WTC11 (cell line): ENCODE measurements around the gene LITAFD. TPM values are rescaled to one million over a fixed set of nuclear protein-coding genes. Genes with fewer than 3 reads are reported as not detected.

ENCODE experiments used
- ATAC-seq: fragments of 200-7000 bp; cut with Tn5 transposase; 2 replicates; pipeline ENCODE4 v1.10.0; 2021; ENCODE audit warnings: mild to moderate bottlenecking, moderate library complexity
- CTCF ChIA-PET: fragments of 300-600 bp; sonication (Branson Sonifier 250); formaldehyde crosslinking; loops from one replicate; lab custom pipeline; 2021; ENCODE audit warnings: antibody characterized with exemption; lab: Charles Lee
- POLR2A ChIA-PET: fragments of 350-600 bp; sonication (Branson Sonifier 250); formaldehyde crosslinking; loops from one replicate; lab custom pipeline; 2021; ENCODE audit warnings: antibody characterized with exemption; lab: Charles Lee
- DNase-seq: peaks from one replicate; pipeline ENCODE4 v3.0.0; 2021; ENCODE audit warnings: low spot score
- H3K27ac Mint-ChIP-seq: 2 replicates; pipeline ENCODE4 v1.8.0; 2021; ENCODE audit warnings: mixed read lengths
- H3K27me3 Mint-ChIP-seq: 2 replicates; pipeline ENCODE4 v1.8.0; 2021; ENCODE audit warnings: low read depth, mild to moderate bottlenecking, moderate library complexity, mixed read lengths
- H3K36me3 Mint-ChIP-seq: 2 replicates; pipeline ENCODE4 v1.8.0; 2021; ENCODE audit warnings: mixed read lengths
- H3K4me1 Mint-ChIP-seq: 2 replicates; pipeline ENCODE4 v1.8.0; 2022; ENCODE audit warnings: mixed read lengths
- H3K4me3 Mint-ChIP-seq: 2 replicates; pipeline ENCODE4 v1.8.0; 2021; ENCODE audit warnings: mild to moderate bottlenecking, moderate library complexity, mixed read lengths
- H3K9me3 Mint-ChIP-seq: 2 replicates; pipeline ENCODE4 v1.8.0; 2021; ENCODE audit warnings: mixed read lengths
- EMX1 ChIP-seq: fragments of 250-450 bp; sonication (Bioruptor Pico); IDR thresholded peaks from 2 replicates; pipeline ENCODE4 v1.8.0; 2021; ENCODE audit warnings: mild to moderate bottlenecking
- HMGA2 ChIP-seq: fragments of 250-450 bp; sonication (Bioruptor Pico); IDR thresholded peaks from 2 replicates; pipeline ENCODE4 v1.4.0; 2021; ENCODE audit warnings: mild to moderate bottlenecking, moderate library complexity
- NR3C1 ChIP-seq: sonication (generic); formaldehyde crosslinking; conservative IDR thresholded peaks from 2 replicates; pipeline ENCODE4 v1.8.1; 2023; ENCODE audit warnings: low read depth, mild to moderate bottlenecking, missing genetic modification reagents
- RELA ChIP-seq: sonication (generic); formaldehyde crosslinking; IDR thresholded peaks from 2 replicates; pipeline ENCODE4 v1.8.1; 2022; ENCODE audit warnings: missing genetic modification reagents, mild to moderate bottlenecking, borderline replicate concordance
- TEAD1 ChIP-seq: sonication (generic); formaldehyde crosslinking; IDR thresholded peaks from 2 replicates; pipeline ENCODE4 v1.8.0; 2022; ENCODE audit warnings: mild to moderate bottlenecking, missing genetic modification reagents
- TEAD4 ChIP-seq: sonication (generic); formaldehyde crosslinking; IDR thresholded peaks from 2 replicates; pipeline ENCODE4 v1.8.0; 2022; ENCODE audit warnings: mild to moderate bottlenecking, missing genetic modification reagents
- ZBTB21 ChIP-seq: sonication (generic); formaldehyde crosslinking; IDR thresholded peaks from 2 replicates; pipeline ENCODE4 v1.8.1; 2023; ENCODE audit warnings: mild to moderate bottlenecking, missing genetic modification reagents, borderline replicate concordance
- ZNF121 ChIP-seq: sonication (generic); formaldehyde crosslinking; IDR thresholded peaks from 2 replicates; pipeline ENCODE4 v1.8.0; 2023; ENCODE audit warnings: missing genetic modification reagents
- ZNF263 ChIP-seq: sonication (generic); formaldehyde crosslinking; IDR thresholded peaks from 2 replicates; pipeline ENCODE4 v1.8.1; 2022; ENCODE audit warnings: low read depth, mild to moderate bottlenecking, moderate library complexity, missing genetic modification reagents
- ZNF671 ChIP-seq: fragments of 250-450 bp; sonication (Bioruptor Pico); IDR thresholded peaks from 2 replicates; pipeline ENCODE4 v1.8.0; 2021; ENCODE audit warnings: mild to moderate bottlenecking
- total RNA-seq: library from RNA; stranded (reverse); gene quantifications from 3 replicates; pipeline ENCODE4 v1.2.3, GENCODE V29; 2021
- TF ChIP-seq, protein P1 (sequence below): sonication (generic); formaldehyde crosslinking; IDR thresholded peaks from 2 replicates; pipeline ENCODE4 v1.8.0; 2023; ENCODE audit warnings: mild to moderate bottlenecking, missing genetic modification reagents
- TF ChIP-seq, protein P2 (sequence below): sonication (generic); formaldehyde crosslinking; conservative IDR thresholded peaks from 2 replicates; pipeline ENCODE4 v1.8.1; 2023; ENCODE audit warnings: mild to moderate bottlenecking, low read depth, missing genetic modification reagents, moderate library complexity
- TF ChIP-seq, protein P3 (sequence below): fragments of 250-450 bp; sonication (Bioruptor Pico); IDR thresholded peaks from 2 replicates; pipeline ENCODE4 v1.8.0; 2021; ENCODE audit warnings: mild to moderate bottlenecking
- TF ChIP-seq, protein P4 (sequence below): fragments of 250-450 bp; sonication (Bioruptor Pico); IDR thresholded peaks from 2 replicates; pipeline ENCODE4 v1.9.0; 2021; ENCODE audit warnings: moderate library complexity, mild to moderate bottlenecking, inconsistent platforms, borderline replicate concordance
- TF ChIP-seq, protein P5 (sequence below): sonication (generic); formaldehyde crosslinking; IDR thresholded peaks from 2 replicates; pipeline ENCODE4 v1.8.1; 2023; ENCODE audit warnings: mild to moderate bottlenecking, missing genetic modification reagents
- TF ChIP-seq, protein P6 (sequence below): sonication (generic); formaldehyde crosslinking; IDR thresholded peaks from 2 replicates; pipeline ENCODE4 v1.8.1; 2022; ENCODE audit warnings: mild to moderate bottlenecking, missing genetic modification reagents, moderate library complexity, borderline replicate concordance
- TF ChIP-seq, protein P7 (sequence below): fragments of 250-450 bp; sonication (Bioruptor Pico); IDR thresholded peaks from 2 replicates; pipeline ENCODE4 v1.9.0; 2021; ENCODE audit warnings: mild to moderate bottlenecking

LITAFD gene
- total RNA-seq, 1 experiment from 2014 or later = not detected

DNA sequence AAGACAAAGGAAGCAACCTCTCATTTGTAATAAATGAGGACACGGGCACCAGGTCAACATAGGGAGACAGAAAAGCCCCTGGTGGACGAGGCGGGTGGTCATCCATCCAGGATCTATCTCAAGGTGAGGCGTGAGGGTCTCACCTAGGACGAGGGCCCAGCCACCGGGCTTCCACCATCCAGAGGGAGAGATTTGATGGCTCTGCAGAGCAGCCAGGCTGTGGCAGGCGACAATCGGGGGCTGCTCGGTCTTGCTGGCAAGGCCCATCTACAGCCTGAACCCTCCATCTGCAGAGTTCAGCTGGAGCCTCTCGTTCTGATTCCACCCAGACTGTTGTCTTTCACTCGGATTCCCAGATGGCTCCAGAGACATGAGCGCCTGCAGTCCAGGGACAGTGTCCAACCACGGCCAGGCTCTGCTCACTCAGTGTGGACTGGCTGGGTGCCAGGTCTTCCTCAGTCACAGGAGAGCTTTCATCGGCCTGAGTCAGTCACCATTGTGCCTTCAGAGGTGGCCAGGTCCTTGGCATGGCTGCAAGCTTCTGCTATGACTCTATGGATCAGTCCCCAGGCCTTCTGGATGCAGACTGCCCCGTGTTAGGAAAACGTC is 5.9 kb downstream of the LITAFD start:
- POLR2A ChIA-PET = interaction anchor here (0.6 kb wide), 1 partner anchor 161 kb away, joined by 3 read pairs; no protein-coding TSS in a partner anchor
- CTCF ChIA-PET = interaction anchor here (0.8 to 5.2 kb wide), 5 partner anchors 8 to 125 kb away, joined by 4 to 36 read pairs (median 5); partner anchors contain the start of gene CARHSP1
- Mint-ChIP-seq H3K27me3 (no peaks in the 10 kb centered on the region; the same call in 1 of the 2 replicates), H3K27ac (no peak overlapping the region), H3K36me3 (peaks cover 29% of the 10 kb centered on the region), H3K9me3 (no peaks in the 10 kb centered on the region), H3K4me1 (peaks cover 15% of the 10 kb centered on the region), H3K4me3 (no peak overlapping the region)
- no peak for DNase-seq
- ATAC-seq = no peak
- TF ChIP-seq ZNF671 (CRISPR knock-in tag) (no peak), RELA (CRISPR knock-in tag) (no peak), ZNF263 (no peak), HMGA2 (CRISPR knock-in tag) (no peak), NR3C1 (CRISPR knock-in tag) (no peak), ZNF121 (CRISPR knock-in tag) (no peak), TEAD1 (CRISPR knock-in tag) (no peak)
- TF ChIP-seq, protein P1, sequence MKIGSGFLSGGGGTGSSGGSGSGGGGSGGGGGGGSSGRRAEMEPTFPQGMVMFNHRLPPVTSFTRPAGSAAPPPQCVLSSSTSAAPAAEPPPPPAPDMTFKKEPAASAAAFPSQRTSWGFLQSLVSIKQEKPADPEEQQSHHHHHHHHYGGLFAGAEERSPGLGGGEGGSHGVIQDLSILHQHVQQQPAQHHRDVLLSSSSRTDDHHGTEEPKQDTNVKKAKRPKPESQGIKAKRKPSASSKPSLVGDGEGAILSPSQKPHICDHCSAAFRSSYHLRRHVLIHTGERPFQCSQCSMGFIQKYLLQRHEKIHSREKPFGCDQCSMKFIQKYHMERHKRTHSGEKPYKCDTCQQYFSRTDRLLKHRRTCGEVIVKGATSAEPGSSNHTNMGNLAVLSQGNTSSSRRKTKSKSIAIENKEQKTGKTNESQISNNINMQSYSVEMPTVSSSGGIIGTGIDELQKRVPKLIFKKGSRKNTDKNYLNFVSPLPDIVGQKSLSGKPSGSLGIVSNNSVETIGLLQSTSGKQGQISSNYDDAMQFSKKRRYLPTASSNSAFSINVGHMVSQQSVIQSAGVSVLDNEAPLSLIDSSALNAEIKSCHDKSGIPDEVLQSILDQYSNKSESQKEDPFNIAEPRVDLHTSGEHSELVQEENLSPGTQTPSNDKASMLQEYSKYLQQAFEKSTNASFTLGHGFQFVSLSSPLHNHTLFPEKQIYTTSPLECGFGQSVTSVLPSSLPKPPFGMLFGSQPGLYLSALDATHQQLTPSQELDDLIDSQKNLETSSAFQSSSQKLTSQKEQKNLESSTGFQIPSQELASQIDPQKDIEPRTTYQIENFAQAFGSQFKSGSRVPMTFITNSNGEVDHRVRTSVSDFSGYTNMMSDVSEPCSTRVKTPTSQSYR (CRISPR knock-in tag) = no peak
- TF ChIP-seq, protein P2, sequence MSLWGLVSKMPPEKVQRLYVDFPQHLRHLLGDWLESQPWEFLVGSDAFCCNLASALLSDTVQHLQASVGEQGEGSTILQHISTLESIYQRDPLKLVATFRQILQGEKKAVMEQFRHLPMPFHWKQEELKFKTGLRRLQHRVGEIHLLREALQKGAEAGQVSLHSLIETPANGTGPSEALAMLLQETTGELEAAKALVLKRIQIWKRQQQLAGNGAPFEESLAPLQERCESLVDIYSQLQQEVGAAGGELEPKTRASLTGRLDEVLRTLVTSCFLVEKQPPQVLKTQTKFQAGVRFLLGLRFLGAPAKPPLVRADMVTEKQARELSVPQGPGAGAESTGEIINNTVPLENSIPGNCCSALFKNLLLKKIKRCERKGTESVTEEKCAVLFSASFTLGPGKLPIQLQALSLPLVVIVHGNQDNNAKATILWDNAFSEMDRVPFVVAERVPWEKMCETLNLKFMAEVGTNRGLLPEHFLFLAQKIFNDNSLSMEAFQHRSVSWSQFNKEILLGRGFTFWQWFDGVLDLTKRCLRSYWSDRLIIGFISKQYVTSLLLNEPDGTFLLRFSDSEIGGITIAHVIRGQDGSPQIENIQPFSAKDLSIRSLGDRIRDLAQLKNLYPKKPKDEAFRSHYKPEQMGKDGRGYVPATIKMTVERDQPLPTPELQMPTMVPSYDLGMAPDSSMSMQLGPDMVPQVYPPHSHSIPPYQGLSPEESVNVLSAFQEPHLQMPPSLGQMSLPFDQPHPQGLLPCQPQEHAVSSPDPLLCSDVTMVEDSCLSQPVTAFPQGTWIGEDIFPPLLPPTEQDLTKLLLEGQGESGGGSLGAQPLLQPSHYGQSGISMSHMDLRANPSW (CRISPR knock-in tag) = no peak
- TF ChIP-seq, protein P3, sequence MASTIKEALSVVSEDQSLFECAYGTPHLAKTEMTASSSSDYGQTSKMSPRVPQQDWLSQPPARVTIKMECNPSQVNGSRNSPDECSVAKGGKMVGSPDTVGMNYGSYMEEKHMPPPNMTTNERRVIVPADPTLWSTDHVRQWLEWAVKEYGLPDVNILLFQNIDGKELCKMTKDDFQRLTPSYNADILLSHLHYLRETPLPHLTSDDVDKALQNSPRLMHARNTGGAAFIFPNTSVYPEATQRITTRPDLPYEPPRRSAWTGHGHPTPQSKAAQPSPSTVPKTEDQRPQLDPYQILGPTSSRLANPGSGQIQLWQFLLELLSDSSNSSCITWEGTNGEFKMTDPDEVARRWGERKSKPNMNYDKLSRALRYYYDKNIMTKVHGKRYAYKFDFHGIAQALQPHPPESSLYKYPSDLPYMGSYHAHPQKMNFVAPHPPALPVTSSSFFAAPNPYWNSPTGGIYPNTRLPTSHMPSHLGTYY (CRISPR knock-in tag) = no peak
- TF ChIP-seq, protein P4, sequence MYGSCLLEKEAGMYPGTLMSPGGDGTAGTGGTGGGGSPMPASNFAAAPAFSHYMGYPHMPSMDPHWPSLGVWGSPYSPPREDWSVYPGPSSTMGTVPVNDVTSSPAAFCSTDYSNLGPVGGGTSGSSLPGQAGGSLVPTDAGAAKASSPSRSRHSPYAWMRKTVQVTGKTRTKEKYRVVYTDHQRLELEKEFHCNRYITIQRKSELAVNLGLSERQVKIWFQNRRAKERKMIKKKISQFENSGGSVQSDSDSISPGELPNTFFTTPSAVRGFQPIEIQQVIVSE (CRISPR knock-in tag) = no peak

DNA sequence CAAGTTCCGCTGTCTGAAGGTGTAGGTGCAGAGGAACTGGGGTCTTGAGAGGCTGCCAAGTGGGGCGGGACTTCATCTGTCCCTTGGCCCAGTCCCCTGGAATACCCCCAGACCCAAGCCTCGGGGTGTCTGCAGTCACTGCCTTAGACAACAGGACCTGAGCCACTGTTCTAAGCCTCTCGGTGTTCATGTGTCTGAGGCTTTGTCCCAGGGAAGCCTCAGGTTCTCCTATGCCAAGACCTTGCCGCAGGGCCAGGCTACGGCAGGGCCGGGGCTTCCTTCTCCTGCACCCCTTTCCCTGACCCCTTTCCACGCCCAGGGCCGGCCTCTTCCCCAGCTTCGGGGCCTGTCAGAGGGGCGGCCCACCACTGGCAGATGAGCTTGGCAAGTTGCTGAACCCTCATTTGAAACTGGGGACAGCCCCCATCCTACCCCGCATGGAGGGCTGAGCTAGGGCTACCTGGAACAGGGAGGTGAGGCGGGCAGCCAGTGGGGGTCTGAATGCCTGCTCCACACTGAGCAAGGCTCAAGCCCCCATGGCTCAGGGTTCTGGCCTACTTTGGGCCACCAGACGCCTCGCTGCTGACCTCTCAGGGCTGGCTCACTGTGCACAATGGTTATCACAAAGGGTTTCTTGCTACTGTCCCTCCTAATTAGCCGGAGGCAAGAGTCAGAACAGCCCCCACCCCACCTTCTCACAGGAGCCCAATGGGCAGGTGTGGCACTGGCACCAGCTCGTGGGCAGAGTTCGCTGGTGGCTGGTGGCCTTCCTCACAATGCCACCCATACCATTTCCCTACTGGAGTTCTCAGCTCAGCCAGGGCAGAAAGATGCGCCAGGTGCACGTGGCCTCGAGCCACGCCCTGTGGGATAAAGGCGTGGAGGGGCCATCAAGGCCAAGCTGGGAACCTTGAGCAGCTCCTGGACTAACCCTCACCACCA is 7.1 kb downstream of the LITAFD start:
- no peaks in the 10 kb centered on the region; the same call in 1 of the 2 replicates for H3K27me3 Mint-ChIP-seq
- no peak overlapping the region for H3K27ac Mint-ChIP-seq
- peaks cover 15% of the 10 kb centered on the region for H3K4me1 Mint-ChIP-seq
- POLR2A ChIA-PET = interaction anchor here (0.6 kb wide), 1 partner anchor 162 kb away, joined by 3 read pairs; no protein-coding TSS in a partner anchor
- TF ChIP-seq, protein P5, sequence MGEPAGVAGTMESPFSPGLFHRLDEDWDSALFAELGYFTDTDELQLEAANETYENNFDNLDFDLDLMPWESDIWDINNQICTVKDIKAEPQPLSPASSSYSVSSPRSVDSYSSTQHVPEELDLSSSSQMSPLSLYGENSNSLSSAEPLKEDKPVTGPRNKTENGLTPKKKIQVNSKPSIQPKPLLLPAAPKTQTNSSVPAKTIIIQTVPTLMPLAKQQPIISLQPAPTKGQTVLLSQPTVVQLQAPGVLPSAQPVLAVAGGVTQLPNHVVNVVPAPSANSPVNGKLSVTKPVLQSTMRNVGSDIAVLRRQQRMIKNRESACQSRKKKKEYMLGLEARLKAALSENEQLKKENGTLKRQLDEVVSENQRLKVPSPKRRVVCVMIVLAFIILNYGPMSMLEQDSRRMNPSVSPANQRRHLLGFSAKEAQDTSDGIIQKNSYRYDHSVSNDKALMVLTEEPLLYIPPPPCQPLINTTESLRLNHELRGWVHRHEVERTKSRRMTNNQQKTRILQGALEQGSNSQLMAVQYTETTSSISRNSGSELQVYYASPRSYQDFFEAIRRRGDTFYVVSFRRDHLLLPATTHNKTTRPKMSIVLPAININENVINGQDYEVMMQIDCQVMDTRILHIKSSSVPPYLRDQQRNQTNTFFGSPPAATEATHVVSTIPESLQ (CRISPR knock-in tag) = no peak
- no peak for TF ChIP-seq ZBTB21 (CRISPR knock-in tag)
- TF ChIP-seq, protein P6, sequence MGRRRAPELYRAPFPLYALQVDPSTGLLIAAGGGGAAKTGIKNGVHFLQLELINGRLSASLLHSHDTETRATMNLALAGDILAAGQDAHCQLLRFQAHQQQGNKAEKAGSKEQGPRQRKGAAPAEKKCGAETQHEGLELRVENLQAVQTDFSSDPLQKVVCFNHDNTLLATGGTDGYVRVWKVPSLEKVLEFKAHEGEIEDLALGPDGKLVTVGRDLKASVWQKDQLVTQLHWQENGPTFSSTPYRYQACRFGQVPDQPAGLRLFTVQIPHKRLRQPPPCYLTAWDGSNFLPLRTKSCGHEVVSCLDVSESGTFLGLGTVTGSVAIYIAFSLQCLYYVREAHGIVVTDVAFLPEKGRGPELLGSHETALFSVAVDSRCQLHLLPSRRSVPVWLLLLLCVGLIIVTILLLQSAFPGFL (CRISPR knock-in tag) = peak; percentile 68; the same call in 1 of the 2 replicates
- TF ChIP-seq EMX1 (CRISPR knock-in tag) = no peak
- TF ChIP-seq, protein P7, sequence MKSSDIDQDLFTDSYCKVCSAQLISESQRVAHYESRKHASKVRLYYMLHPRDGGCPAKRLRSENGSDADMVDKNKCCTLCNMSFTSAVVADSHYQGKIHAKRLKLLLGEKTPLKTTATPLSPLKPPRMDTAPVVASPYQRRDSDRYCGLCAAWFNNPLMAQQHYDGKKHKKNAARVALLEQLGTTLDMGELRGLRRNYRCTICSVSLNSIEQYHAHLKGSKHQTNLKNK (CRISPR knock-in tag) = no peak
- TF ChIP-seq TEAD4 (CRISPR knock-in tag) = no peak
- no peak for DNase-seq
- H3K9me3 Mint-ChIP-seq = no peaks in the 10 kb centered on the region
- CTCF ChIA-PET = interaction anchor here (0.8 to 2.7 kb wide), 7 partner anchors 9 to 124 kb away, joined by 3 to 8 read pairs (median 4); partner anchors contain the start of gene CARHSP1
- no peak overlapping the region for H3K4me3 Mint-ChIP-seq
- H3K36me3 Mint-ChIP-seq = peaks cover 41% of the 10 kb centered on the region
- no peak for ATAC-seq
